WTC11 (cell line): ENCODE results near the gene ADAMTS2. TPM values are rescaled to one million over a fixed set of nuclear protein-coding genes. Genes with fewer than 3 reads are reported as not detected.
A peak's percentile ranks its signal among the peaks of the same experiment; 100 is the strongest.

Source experiments
- ATAC-seq: fragments of 200-7000 bp; cut with Tn5 transposase; 2 replicates; pipeline ENCODE4 v1.10.0; 2021; ENCODE audit warnings: mild to moderate bottlenecking, moderate library complexity
- CTCF ChIA-PET: fragments of 300-600 bp; sonication (Branson Sonifier 250); formaldehyde crosslinking; loops from one replicate; lab custom pipeline; 2021; ENCODE audit warnings: antibody characterized with exemption; lab: Charles Lee
- POLR2A ChIA-PET: fragments of 350-600 bp; sonication (Branson Sonifier 250); formaldehyde crosslinking; loops from one replicate; lab custom pipeline; 2021; ENCODE audit warnings: antibody characterized with exemption; lab: Charles Lee
- DNase-seq: peaks from one replicate; pipeline ENCODE4 v3.0.0; 2021; ENCODE audit warnings: low spot score
- H3K27ac Mint-ChIP-seq: 2 replicates; pipeline ENCODE4 v1.8.0; 2021; ENCODE audit warnings: mixed read lengths
- H3K27me3 Mint-ChIP-seq: 2 replicates; pipeline ENCODE4 v1.8.0; 2021; ENCODE audit warnings: low read depth, mild to moderate bottlenecking, moderate library complexity, mixed read lengths
- H3K36me3 Mint-ChIP-seq: 2 replicates; pipeline ENCODE4 v1.8.0; 2021; ENCODE audit warnings: mixed read lengths
- H3K4me1 Mint-ChIP-seq: 2 replicates; pipeline ENCODE4 v1.8.0; 2022; ENCODE audit warnings: mixed read lengths
- H3K4me3 Mint-ChIP-seq: 2 replicates; pipeline ENCODE4 v1.8.0; 2021; ENCODE audit warnings: mild to moderate bottlenecking, moderate library complexity, mixed read lengths
- H3K9me3 Mint-ChIP-seq: 2 replicates; pipeline ENCODE4 v1.8.0; 2021; ENCODE audit warnings: mixed read lengths
- AFF4 ChIP-seq: sonication (generic); formaldehyde crosslinking; IDR thresholded peaks from 2 replicates; pipeline ENCODE4 v1.8.1; 2023; ENCODE audit warnings: mild to moderate bottlenecking, missing genetic modification reagents, borderline replicate concordance
- ATF3 ChIP-seq: sonication (generic); formaldehyde crosslinking; conservative IDR thresholded peaks from 2 replicates; pipeline ENCODE4 v1.8.1; 2022; ENCODE audit warnings: mild to moderate bottlenecking, missing genetic modification reagents
- CBFB ChIP-seq: sonication (generic); formaldehyde crosslinking; IDR thresholded peaks from 2 replicates; pipeline ENCODE4 v1.8.1; 2022; ENCODE audit warnings: mild to moderate bottlenecking, low read depth, missing genetic modification reagents
- ELF4 ChIP-seq: sonication (generic); formaldehyde crosslinking; IDR thresholded peaks from 2 replicates; pipeline ENCODE4 v1.8.1; 2022; ENCODE audit warnings: low read depth, mild to moderate bottlenecking, moderate library complexity, missing genetic modification reagents
- ESRRA ChIP-seq: sonication (generic); formaldehyde crosslinking; IDR thresholded peaks from 2 replicates; pipeline ENCODE4 v1.8.1; 2022; ENCODE audit warnings: mild to moderate bottlenecking, missing genetic modification reagents, borderline replicate concordance
- FOXP1 ChIP-seq: sonication (generic); formaldehyde crosslinking; IDR thresholded peaks from 2 replicates; pipeline ENCODE4 v1.8.0; 2022; ENCODE audit warnings: missing genetic modification reagents, mild to moderate bottlenecking, moderate library complexity, borderline replicate concordance
- FOXP4 ChIP-seq: sonication (generic); formaldehyde crosslinking; IDR thresholded peaks from 2 replicates; pipeline ENCODE4 v1.8.0; 2022; ENCODE audit warnings: mild to moderate bottlenecking, missing genetic modification reagents
- MAX ChIP-seq: sonication (generic); formaldehyde crosslinking; IDR thresholded peaks from 2 replicates; pipeline ENCODE4 v1.8.0; 2022; ENCODE audit warnings: mild to moderate bottlenecking, missing genetic modification reagents
- NFYB ChIP-seq: sonication (generic); formaldehyde crosslinking; conservative IDR thresholded peaks from 2 replicates; pipeline ENCODE4 v1.8.0; 2022; ENCODE audit warnings: low read depth, missing genetic modification reagents
- PRDM15 ChIP-seq: sonication (generic); formaldehyde crosslinking; IDR thresholded peaks from 2 replicates; pipeline ENCODE4 v1.8.0; 2022; ENCODE audit warnings: missing genetic modification reagents
- STAT6 ChIP-seq: sonication (generic); formaldehyde crosslinking; conservative IDR thresholded peaks from 2 replicates; pipeline ENCODE4 v1.8.1; 2023; ENCODE audit warnings: mild to moderate bottlenecking, low read depth, missing genetic modification reagents, moderate library complexity
- total RNA-seq: library from RNA; stranded (reverse); gene quantifications from 3 replicates; pipeline ENCODE4 v1.2.3, GENCODE V29; 2021

ADAMTS2 gene
- total RNA-seq, 1 experiment from 2014 or later: 11.2 TPM

GRCh38 chr5:179185941-179186411, 159.3 kb downstream of the ADAMTS2 start:
- POLR2A ChIA-PET: no interaction called here
- CTCF ChIA-PET: interaction anchor here (1.2 to 1.5 kb wide), 2 partner anchors 76 to 158 kb away, joined by 3 to 6 read pairs; no protein-coding TSS in a partner anchor
- Mint-ChIP-seq H3K4me3 (no peak overlapping the region), H3K27ac (no peak overlapping the region), H3K4me1 (peaks cover 58% of the 10 kb centered on the region), H3K9me3 (no peaks in the 10 kb centered on the region), H3K36me3 (no peaks in the 10 kb centered on the region), H3K27me3 (no peaks in the 10 kb centered on the region)
- DNase-seq (no peak), ATAC-seq (no peak)
- no peak for TF ChIP-seq ATF3 (CRISPR knock-in tag)
- TF ChIP-seq AFF4 (CRISPR knock-in tag): no peak
- 0 out of 2 replicates have a peak, but pooled peaks have one; percentile 37 for TF ChIP-seq FOXP1 (CRISPR knock-in tag)
- TF ChIP-seq MAX: 0 out of 2 replicates have a peak, but pooled peaks have one; percentile 16
- TF ChIP-seq ESRRA: no peak

GRCh38 chr5:179185256-179185940, 159.9 kb downstream of the ADAMTS2 start:
- POLR2A ChIA-PET: no interaction called here
- Mint-ChIP-seq H3K4me1 (peaks cover 58% of the 10 kb centered on the region), H3K4me3 (no peak overlapping the region), H3K9me3 (no peaks in the 10 kb centered on the region), H3K36me3 (no peaks in the 10 kb centered on the region), H3K27me3 (no peaks in the 10 kb centered on the region), H3K27ac (no peak overlapping the region)
- TF ChIP-seq CBFB (CRISPR knock-in tag): no peak
- TF ChIP-seq STAT6 (CRISPR knock-in tag): no peak
- no peak for TF ChIP-seq FOXP4 (CRISPR knock-in tag)
- TF ChIP-seq ELF4 (CRISPR knock-in tag): no peak
- no peak for TF ChIP-seq PRDM15 (CRISPR knock-in tag)
- no peak for TF ChIP-seq NFYB (CRISPR knock-in tag)
- CTCF ChIA-PET: interaction anchor here (1.2 to 1.5 kb wide), 2 partner anchors 76 to 158 kb away, joined by 3 to 6 read pairs; no protein-coding TSS in a partner anchor
- DNase-seq (no peak), ATAC-seq (no peak)
